Bronchial epithelial cell (primary cell): ENCODE results near the gene ZNF438. TPM values are rescaled to one million over a fixed set of nuclear protein-coding genes. Genes with fewer than 3 reads are reported as not detected.
A peak's percentile ranks its signal among the peaks of the same experiment; 100 is the strongest.

Source experiments
- DNase-seq: peaks from one replicate; pipeline ENCODE4 v3.0.0-alpha.2; 2010; ENCODE audit warnings: low read depth
- FAIRE-seq: peaks from 2 replicates; lab custom pipeline; 2011; peaks lifted over from hg19 to GRCh38; lab: Jason Lieb, UNC
- H3K27me3 ChIP-seq: 2 replicates; pipeline ENCODE4 v1.5.1; 2011; ENCODE audit warnings: low read length; ENCODE audit not compliant: control insufficient read depth, insufficient read depth
- H3K36me3 ChIP-seq: 2 replicates; pipeline ENCODE4 v1.5.1; 2011; ENCODE audit warnings: low read length; ENCODE audit not compliant: control insufficient read depth, insufficient read depth
- H3K4me3 ChIP-seq: 2 replicates; pipeline ENCODE4 v1.5.1; 2011; ENCODE audit warnings: mild to moderate bottlenecking, low read depth, low read length, control low read depth
- total RNA-seq: library from RNA; depleted of rRNA; stranded (reverse); fragments of >200 nt; gene quantifications from 2 replicates; pipeline ENCODE4 v1.2.1, GENCODE V29; 2014
- TF ChIP-seq, protein P1 (sequence below): IDR thresholded peaks from 2 replicates; pipeline ENCODE4 v1.5.1; 2011; ENCODE audit warnings: mild to moderate bottlenecking, moderate library complexity, low read length, control low read depth, inconsistent platforms; ENCODE audit not compliant: insufficient read depth, severe bottlenecking

Gene ZNF438
- total RNA-seq, 1 donor from 2014 or later = 0.79 TPM

DNA sequence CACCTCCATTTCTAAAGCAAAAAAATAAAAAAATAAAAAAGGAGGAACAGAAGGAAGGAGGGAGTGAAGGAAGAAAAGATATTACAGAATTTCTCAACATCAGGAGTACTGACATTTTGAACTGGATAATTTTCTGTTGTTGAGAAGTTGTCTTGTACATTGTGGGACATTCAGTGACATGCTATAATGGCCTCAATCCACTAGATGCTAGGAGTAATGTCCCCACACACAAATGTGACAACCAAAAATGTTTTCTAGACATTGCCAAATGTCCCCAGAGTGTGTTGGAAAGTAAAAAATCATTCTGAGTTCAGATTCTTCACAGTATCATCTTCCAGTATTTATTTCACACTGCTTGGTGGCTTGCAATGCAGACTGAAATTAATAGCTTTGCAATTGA is 6.5 kb downstream of the ZNF438 start:
- FAIRE-seq = no peak
- Histone ChIP-seq H3K4me3 (no peak overlapping the region), H3K36me3 (no peaks in the 10 kb centered on the region), H3K27me3 (no peaks in the 10 kb centered on the region)
- TF ChIP-seq, protein P1, sequence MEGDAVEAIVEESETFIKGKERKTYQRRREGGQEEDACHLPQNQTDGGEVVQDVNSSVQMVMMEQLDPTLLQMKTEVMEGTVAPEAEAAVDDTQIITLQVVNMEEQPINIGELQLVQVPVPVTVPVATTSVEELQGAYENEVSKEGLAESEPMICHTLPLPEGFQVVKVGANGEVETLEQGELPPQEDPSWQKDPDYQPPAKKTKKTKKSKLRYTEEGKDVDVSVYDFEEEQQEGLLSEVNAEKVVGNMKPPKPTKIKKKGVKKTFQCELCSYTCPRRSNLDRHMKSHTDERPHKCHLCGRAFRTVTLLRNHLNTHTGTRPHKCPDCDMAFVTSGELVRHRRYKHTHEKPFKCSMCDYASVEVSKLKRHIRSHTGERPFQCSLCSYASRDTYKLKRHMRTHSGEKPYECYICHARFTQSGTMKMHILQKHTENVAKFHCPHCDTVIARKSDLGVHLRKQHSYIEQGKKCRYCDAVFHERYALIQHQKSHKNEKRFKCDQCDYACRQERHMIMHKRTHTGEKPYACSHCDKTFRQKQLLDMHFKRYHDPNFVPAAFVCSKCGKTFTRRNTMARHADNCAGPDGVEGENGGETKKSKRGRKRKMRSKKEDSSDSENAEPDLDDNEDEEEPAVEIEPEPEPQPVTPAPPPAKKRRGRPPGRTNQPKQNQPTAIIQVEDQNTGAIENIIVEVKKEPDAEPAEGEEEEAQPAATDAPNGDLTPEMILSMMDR = no peak
- DNase-seq = no peak

DNA sequence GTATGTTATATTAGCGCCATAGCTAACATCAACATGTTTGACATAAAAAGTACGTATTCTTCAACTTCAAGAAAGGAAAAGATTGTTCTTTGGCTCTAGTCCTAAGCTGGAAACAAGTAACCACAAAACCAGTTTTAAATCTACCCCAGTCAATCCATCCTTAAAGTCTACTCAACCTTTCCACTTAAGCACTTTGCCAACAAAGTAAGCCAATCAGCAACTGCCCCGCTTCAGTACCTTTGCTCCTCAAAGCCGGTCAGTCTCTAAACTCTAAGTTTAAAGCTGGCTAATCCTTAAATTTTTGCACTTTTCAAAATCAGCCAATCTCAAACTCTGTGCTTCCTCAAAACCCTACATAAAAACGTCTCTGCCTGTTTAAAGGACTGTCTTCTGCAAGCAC is 8.1 kb downstream of the ZNF438 start:
- DNase-seq = no peak
- Histone ChIP-seq H3K4me3 (no peak overlapping the region), H3K27me3 (no peaks in the 10 kb centered on the region), H3K36me3 (no peaks in the 10 kb centered on the region)
- TF ChIP-seq, protein P1 = no peak
- no peak for FAIRE-seq

GRCh38 chr10:31020209-31020608 is 11.5 kb downstream of the ZNF438 start:
- Histone ChIP-seq H3K36me3 (no peaks in the 10 kb centered on the region), H3K4me3 (no peak overlapping the region)

DNA sequence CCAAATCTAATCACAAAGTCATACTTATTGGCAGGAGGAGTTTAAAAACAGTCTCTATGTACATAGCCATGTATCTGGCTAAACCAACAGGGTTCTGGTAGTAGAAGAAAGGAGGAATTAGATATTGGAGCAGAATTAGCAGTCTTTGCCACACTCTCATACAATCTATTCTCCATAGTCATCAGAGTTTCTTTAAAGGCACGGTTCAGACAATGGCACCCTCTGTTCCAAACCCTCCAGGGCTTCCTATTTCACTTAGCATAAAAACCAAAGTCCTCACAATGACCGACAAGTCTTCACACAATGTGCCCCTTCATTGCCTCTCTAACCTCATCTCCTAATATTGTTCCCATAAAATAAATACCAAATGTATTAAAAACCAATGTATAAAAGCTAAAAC is 12.7 kb downstream of the ZNF438 start:
- TF ChIP-seq, protein P1 = no peak
- FAIRE-seq (no peak), DNase-seq (no peak)
- Histone ChIP-seq H3K36me3 (no peaks in the 10 kb centered on the region), H3K4me3 (no peak overlapping the region), H3K27me3 (no peaks in the 10 kb centered on the region)

More at GRCh38 chr10:31020209-31020608, 11.5 kb downstream of the ZNF438 start:
- TF ChIP-seq, protein P1 = no peak
- FAIRE-seq = no peak
- no peak for DNase-seq
- H3K27me3 ChIP-seq = no peaks in the 10 kb centered on the region

GRCh38 chr10:31018356-31018750 is 13.3 kb downstream of the ZNF438 start:
- TF ChIP-seq, protein P1 = no peak
- DNase-seq (no peak), FAIRE-seq (no peak)
- no peaks in the 10 kb centered on the region for H3K27me3 ChIP-seq
- H3K36me3 ChIP-seq = no peaks in the 10 kb centered on the region
- no peak overlapping the region for H3K4me3 ChIP-seq

DNA sequence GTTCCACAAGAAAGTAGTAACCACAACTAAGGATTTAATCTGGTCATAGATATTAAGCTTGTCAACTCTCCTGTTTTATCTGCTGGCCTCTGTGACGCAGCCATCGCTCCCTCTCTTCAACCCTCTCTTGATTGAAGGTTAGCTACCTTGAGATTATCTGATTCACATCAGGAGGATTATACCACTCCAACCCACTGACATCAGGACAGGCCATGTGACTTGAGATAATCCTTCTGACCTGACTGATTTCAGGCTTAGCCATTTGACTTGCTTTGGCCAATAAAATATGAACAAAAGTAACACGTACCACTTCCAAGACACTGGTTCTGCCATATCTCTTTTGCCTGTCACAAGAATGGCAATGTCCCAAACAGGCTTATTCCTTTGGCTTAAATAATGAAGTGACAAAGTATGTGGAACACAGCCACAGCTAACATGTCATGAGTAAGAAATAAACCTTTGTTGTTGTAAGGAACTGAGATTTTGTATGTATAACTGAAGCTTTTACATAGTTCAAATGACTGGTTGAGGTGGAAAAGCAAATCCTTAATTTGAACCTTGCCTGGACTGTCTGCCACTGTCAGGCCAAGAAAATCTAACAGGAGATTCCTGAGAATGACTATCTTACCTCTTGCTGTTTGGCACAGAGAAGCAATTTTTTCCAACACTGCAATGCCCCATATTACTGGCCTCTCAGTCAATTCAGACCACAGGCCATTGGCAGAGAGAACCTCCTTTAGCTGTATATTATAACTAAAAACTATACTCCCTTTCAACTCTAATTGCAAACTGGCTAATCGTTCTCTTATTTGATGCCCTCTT is 13.9 kb downstream of the ZNF438 start:
- H3K27me3 ChIP-seq = no peaks in the 10 kb centered on the region
- H3K36me3 ChIP-seq = no peaks in the 10 kb centered on the region
- TF ChIP-seq, protein P1 = no peak
- no peak for DNase-seq
- FAIRE-seq = peak; percentile 40
- no peak overlapping the region for H3K4me3 ChIP-seq
